SK-N-SH (cell line): ENCODE measurements around the gene DOCK4. TPM values are rescaled to one million over a fixed set of nuclear protein-coding genes. Genes with fewer than 3 reads are reported as not detected.

Experiments
- CTCF ChIA-PET: fragments of 300-600, 350-600 bp; formaldehyde crosslinking; extraction: SDS; loops from one replicate; lab custom pipeline; 2021; lab: Yijun Ruan, JAX
- POLR2A ChIA-PET: fragments of 350-600 bp; sonication (Branson Sonifier 250); formaldehyde crosslinking; extraction: SDS; loops from one replicate; lab custom pipeline; 2020; ENCODE audit warnings: antibody characterized with exemption, inconsistent platforms; lab: Yijun Ruan, JAX
- DNase-seq: peaks from one replicate; pipeline ENCODE4 v3.0.0; 2012
- H2AFZ ChIP-seq: fragments of 200-600 bp; sonication (generic); 2 replicates; pipeline ENCODE4 v1.8.1; 2016; ENCODE audit warnings: antibody characterized with exemption, mild to moderate bottlenecking, low read depth
- H3F3A ChIP-seq: fragments of 200-600 bp; sonication (generic); replicated peaks from 2 replicates; pipeline ENCODE3; 2016; ENCODE audit warnings: antibody characterized with exemption, mild to moderate bottlenecking; ENCODE audit not compliant: insufficient read depth
- H3K27ac ChIP-seq, 2 experiments: fragments of 200-500 bp in 1 of 2; fragments of 200-600 bp in 1 of 2; sonication (Bioruptor generic) in 1 of 2; sonication (generic), shearing (Covaris generic) in 1 of 2; 2 replicates each; pipeline versions ENCODE4 v1.5.1 to v1.6.1; 2014 to 2016; ENCODE audit warnings: low read depth in 2 of 2, inconsistent platforms in 1 of 2, low read length in 1 of 2, mild to moderate bottlenecking in 1 of 2, mixed read lengths in 1 of 2
- H3K27me3 ChIP-seq: fragments of 200-600 bp; sonication (generic), shearing (Covaris generic); 2 replicates; pipeline ENCODE4 v1.6.1; 2016; ENCODE audit warnings: mixed run types; ENCODE audit not compliant: insufficient read depth
- H3K36me3 ChIP-seq, 2 experiments: fragments of 200-500 bp in 1 of 2; fragments of 200-600 bp in 1 of 2; sonication (Bioruptor generic) in 1 of 2; sonication (generic) in 1 of 2; replicated peaks in 1 of 2; 2 replicates each; pipeline versions ENCODE3 to v1.5.1; 2014 to 2016; ENCODE audit warnings: low read length in 1 of 2, mild to moderate bottlenecking in 1 of 2; ENCODE audit not compliant: insufficient read depth in 2 of 2, control insufficient read depth in 1 of 2
- H3K4me1 ChIP-seq, 2 experiments: fragments of 200-500 bp in 1 of 2; fragments of 200-600 bp in 1 of 2; sonication (Bioruptor generic) in 1 of 2; sonication (generic), shearing (Covaris generic) in 1 of 2; 2 replicates each; pipeline versions ENCODE4 v1.5.1 to v1.6.1; 2014 to 2016; ENCODE audit warnings: low read depth in 1 of 2, low read length in 1 of 2, mixed run types in 1 of 2; ENCODE audit not compliant: insufficient read depth in 2 of 2, control insufficient read depth in 1 of 2
- H3K4me2 ChIP-seq: fragments of 200-600 bp; sonication (generic), shearing (Covaris generic); 2 replicates; pipeline ENCODE4 v1.6.1; 2017; ENCODE audit warnings: mixed run types
- H3K4me3 ChIP-seq, 2 experiments: fragments of 200-500 bp in 1 of 2; fragments of 200-600 bp in 1 of 2; sonication (Bioruptor generic) in 1 of 2; sonication (generic), shearing (Covaris generic) in 1 of 2; 2 replicates each; pipeline versions ENCODE4 v1.5.1 to v1.8.1; 2014 to 2016; ENCODE audit warnings: low read depth in 2 of 2, inconsistent platforms in 1 of 2, low read length in 1 of 2, mild to moderate bottlenecking in 1 of 2, mixed read lengths in 1 of 2, moderate library complexity in 1 of 2
- H3K79me2 ChIP-seq: fragments of 200-600 bp; sonication (generic); 2 replicates; pipeline ENCODE4 v1.8.1; 2017; ENCODE audit warnings: mild to moderate bottlenecking; ENCODE audit not compliant: insufficient read depth
- H3K9ac ChIP-seq: fragments of 200-600 bp; sonication (generic); 2 replicates; pipeline ENCODE4 v1.6.1; 2017; ENCODE audit warnings: mixed run types
- H3K9me2 ChIP-seq: fragments of 200-600 bp; sonication (generic); 2 replicates; pipeline ENCODE4 v1.6.1; 2017; ENCODE audit warnings: mixed run types
- H3K9me3 ChIP-seq: fragments of 200-600 bp; sonication (generic); 2 replicates; pipeline ENCODE4 v1.6.1; 2017; ENCODE audit warnings: mixed run types, mild to moderate bottlenecking, moderate library complexity
- H4K20me1 ChIP-seq: fragments of 200-600 bp; sonication (generic); 2 replicates; pipeline ENCODE4 v1.6.1; 2017; ENCODE audit warnings: mild to moderate bottlenecking, mixed run types; ENCODE audit not compliant: insufficient read depth
- CHD2 ChIP-seq: fragments of 150-350 bp; IDR thresholded peaks from 2 replicates; pipeline ENCODE4 v1.6.1; 2018; ENCODE audit warnings: low read length; ENCODE audit not compliant: partially characterized antibody
- CTCF ChIP-seq: fragments of 200-600 bp; sonication (generic); IDR thresholded peaks from 2 replicates; pipeline ENCODE4 v1.6.1; 2017; ENCODE audit warnings: antibody characterized with exemption, mild to moderate bottlenecking, moderate library complexity
- EP300 ChIP-seq, 2 experiments: IDR thresholded peaks; 2 replicates each; pipeline versions ENCODE4 v1.4.0 to v1.6.1; 2012; ENCODE audit warnings: borderline replicate concordance in 1 of 2, low read depth in 1 of 2, low read length in 1 of 2
- EZH2phosphoT487 ChIP-seq: fragments of 200-600 bp; sonication (generic); IDR thresholded peaks from 2 replicates; pipeline ENCODE4 v1.6.1; 2017; ENCODE audit warnings: low read depth, mixed run types, mild to moderate bottlenecking, antibody characterized with exemption, moderate library complexity, borderline replicate concordance
- FOXJ3 ChIP-seq: sonication (generic); formaldehyde crosslinking; IDR thresholded peaks from 2 replicates; pipeline ENCODE4 v1.5.1; 2020; ENCODE audit warnings: mild to moderate bottlenecking, missing genetic modification reagents
- FOXM1 ChIP-seq: IDR thresholded peaks from 2 replicates; pipeline ENCODE4 v1.4.0; 2012; ENCODE audit warnings: low read depth, mild to moderate bottlenecking
- GATA2 ChIP-seq: sonication (generic); formaldehyde crosslinking; IDR thresholded peaks from 2 replicates; pipeline ENCODE4 v1.5.0; 2020; ENCODE audit warnings: mild to moderate bottlenecking, missing genetic modification reagents
- IRF3 ChIP-seq: fragments of 150-350 bp; IDR thresholded peaks from 2 replicates; pipeline ENCODE4 v1.6.1; 2016; ENCODE audit warnings: mild to moderate bottlenecking, low read depth, low read length
- MAX ChIP-seq: IDR thresholded peaks from 2 replicates; pipeline ENCODE4 v1.4.0; 2012; ENCODE audit warnings: low read depth
- MEF2A ChIP-seq: IDR thresholded peaks from 2 replicates; pipeline ENCODE4 v1.4.0; 2012; ENCODE audit warnings: low read depth, borderline replicate concordance
- POLR2AphosphoS5 ChIP-seq: IDR thresholded peaks from 2 replicates; pipeline ENCODE4 v1.6.1; 2012; ENCODE audit warnings: low read depth, low read length
- RAD21 ChIP-seq: IDR thresholded peaks from 2 replicates; pipeline ENCODE4 v1.6.1; 2012; ENCODE audit warnings: mild to moderate bottlenecking, low read length
- RCOR1 ChIP-seq: fragments of 150-350 bp; IDR thresholded peaks from 2 replicates; pipeline ENCODE4 v1.6.1; 2017; ENCODE audit warnings: antibody characterized with exemption, low read length
- RXRA ChIP-seq: IDR thresholded peaks from 2 replicates; pipeline ENCODE4 v1.4.0; 2012; ENCODE audit warnings: low read depth, mild to moderate bottlenecking, borderline replicate concordance
- SMC3 ChIP-seq: IDR thresholded peaks from 2 replicates; pipeline ENCODE4 v1.6.1; 2012; ENCODE audit warnings: low read depth, low read length, improper control_type of control experiment
- TAF1 ChIP-seq: IDR thresholded peaks from 2 replicates; pipeline ENCODE4 v1.6.1; 2012; ENCODE audit warnings: low read depth, mild to moderate bottlenecking, low read length, moderate library complexity, borderline replicate concordance
- TCF12 ChIP-seq: IDR thresholded peaks from 2 replicates; pipeline ENCODE4 v1.4.0; 2012
- USF2 ChIP-seq: fragments of 150-350 bp; IDR thresholded peaks from 2 replicates; pipeline ENCODE4 v1.6.1; 2017; ENCODE audit warnings: antibody characterized with exemption, low read length, low read depth, borderline replicate concordance
- WGBS: methylation state at CpG from one replicate; pipeline ENCODE4 v1.1.6; 2017; ENCODE audit warnings: low lambda C conversion rate; 5-methylcytosine and 5-hydroxymethylcytosine counted together
- polyA plus RNA-seq, 3 experiments: library from polyadenylated mRNA; depleted of rRNA; stranded (reverse); fragments of >200 nt; gene quantifications; 2 replicates each; pipeline ENCODE4 v1.2.3, GENCODE V29; 2012
- TF ChIP-seq, protein P1 (sequence below): IDR thresholded peaks from 2 replicates; pipeline ENCODE4; 2012
- TF ChIP-seq, protein P2 (sequence below): IDR thresholded peaks from 2 replicates; pipeline ENCODE4 v1.4.0; 2012; ENCODE audit warnings: low read depth, borderline replicate concordance

The DOCK4 gene
- polyA plus RNA-seq, 1 of the 3 experiments (the other 2 are of a cell fraction): 8.5 TPM

- Histone ChIP-seq H3K9ac (no peak overlapping the region), H3K9me3 (no peaks in the 10 kb centered on the region)
- no peak for TF ChIP-seq MEF2A
- no peak for TF ChIP-seq EP300 (IDR thresholded peaks at IDR 0.05; ENCODE audit: borderline replicate concordance in 1 of 2, low read depth in 1 of 2, low read length in 1 of 2)
- no peak for TF ChIP-seq GATA2
- TF ChIP-seq, protein P1, sequence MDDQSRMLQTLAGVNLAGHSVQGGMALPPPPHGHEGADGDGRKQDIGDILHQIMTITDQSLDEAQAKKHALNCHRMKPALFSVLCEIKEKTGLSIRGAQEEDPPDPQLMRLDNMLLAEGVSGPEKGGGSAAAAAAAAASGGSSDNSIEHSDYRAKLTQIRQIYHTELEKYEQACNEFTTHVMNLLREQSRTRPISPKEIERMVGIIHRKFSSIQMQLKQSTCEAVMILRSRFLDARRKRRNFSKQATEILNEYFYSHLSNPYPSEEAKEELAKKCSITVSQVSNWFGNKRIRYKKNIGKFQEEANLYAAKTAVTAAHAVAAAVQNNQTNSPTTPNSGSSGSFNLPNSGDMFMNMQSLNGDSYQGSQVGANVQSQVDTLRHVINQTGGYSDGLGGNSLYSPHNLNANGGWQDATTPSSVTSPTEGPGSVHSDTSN: no peak
- no peak for TF ChIP-seq RCOR1
- no peak for TF ChIP-seq FOXJ3 (CRISPR knock-in tag)
- TF ChIP-seq TAF1: no peak
- TF ChIP-seq, all 33 proteins: peak for 0
- H3F3A ChIP-seq: no peaks in the 10 kb centered on the region
- H3K4me3 ChIP-seq: no peak overlapping the region
- no peaks in the 10 kb centered on the region for H3K4me1 ChIP-seq
- no peaks in the 10 kb centered on the region for H4K20me1 ChIP-seq
- POLR2A ChIA-PET: no interaction called here
- H3K9me2 ChIP-seq: 0 out of 2 replicates have a peak, but pooled peaks cover 3% of the 10 kb centered on the region
- H3K36me3 ChIP-seq: peaks cover 6 to 26% of the 10 kb centered on the region in 2 experiments
- 100% methylated on average over 1 of the region's 1 CpG for WGBS
- CTCF ChIA-PET: interaction anchor here (1.3 to 1.4 kb wide), 2 partner anchors 9 to 49 kb away, joined by 3 read pairs; no protein-coding TSS in a partner anchor
- no peak overlapping the region for H2AFZ ChIP-seq
- H3K79me2 ChIP-seq: no peaks in the 10 kb centered on the region
- H3K4me2 ChIP-seq: no peak overlapping the region
- no peak for DNase-seq
- H3K27ac ChIP-seq: no peak overlapping the region
- H3K27me3 ChIP-seq: no peaks in the 10 kb centered on the region
Measured at GRCh38 chr7:111815354-111815753, 390.8 kb downstream of the DOCK4 start.

DNA sequence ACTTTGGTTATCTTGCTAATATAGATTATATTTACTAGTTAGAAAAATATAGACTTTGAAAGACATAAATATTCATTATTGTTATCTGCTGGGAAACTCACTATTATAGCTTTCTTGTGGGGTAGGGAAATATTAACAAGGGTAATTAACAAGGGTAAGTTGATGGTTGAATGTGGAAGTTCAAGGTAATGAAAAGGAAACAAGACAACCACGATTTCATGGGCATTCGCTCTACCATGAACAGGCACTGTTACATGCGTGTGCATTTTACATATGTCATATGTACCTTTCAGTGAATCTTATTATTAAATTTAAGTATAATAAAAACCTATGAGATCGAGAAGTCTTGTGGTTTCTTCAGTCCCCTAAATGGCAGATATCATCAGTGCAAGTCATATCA lies 392.9 kb downstream of the DOCK4 start:
- no peak overlapping the region for H3K9ac ChIP-seq
- H4K20me1 ChIP-seq: no peaks in the 10 kb centered on the region
- ChIA-PET POLR2A (no interaction called here), CTCF (interaction anchor here (0.9 to 1.9 kb wide), 5 partner anchors 22 to 72 kb away, joined by 3 to 7 read pairs (median 5); no protein-coding TSS in a partner anchor)
- WGBS: 82% methylated on average over 4 of the region's 4 CpGs
- no peaks in the 10 kb centered on the region for H3K9me3 ChIP-seq
- H3K79me2 ChIP-seq: no peaks in the 10 kb centered on the region
- H2AFZ ChIP-seq: no peak overlapping the region
- H3K4me1 ChIP-seq: no peaks in the 10 kb centered on the region
- no peak overlapping the region for H3K27ac ChIP-seq
- peaks cover 18 to 19% of the 10 kb centered on the region in 2 experiments for H3K36me3 ChIP-seq
- no peaks in the 10 kb centered on the region for H3F3A ChIP-seq
- TF ChIP-seq TAF1 (no peak), POLR2AphosphoS5 (no peak), EZH2phosphoT487 (no peak), RXRA (no peak), USF2 (no peak), CTCF (no peak), RAD21 (no peak), IRF3 (no peak), CHD2 (no peak), MEF2A (no peak), EP300 (IDR thresholded peaks at IDR 0.05; ENCODE audit: borderline replicate concordance in 1 of 2, low read depth in 1 of 2, low read length in 1 of 2) (no peak), TCF12 (no peak), MAX (no peak), FOXM1 (no peak), FOXJ3 (CRISPR knock-in tag) (no peak), SMC3 (no peak)
- TF ChIP-seq, protein P2, sequence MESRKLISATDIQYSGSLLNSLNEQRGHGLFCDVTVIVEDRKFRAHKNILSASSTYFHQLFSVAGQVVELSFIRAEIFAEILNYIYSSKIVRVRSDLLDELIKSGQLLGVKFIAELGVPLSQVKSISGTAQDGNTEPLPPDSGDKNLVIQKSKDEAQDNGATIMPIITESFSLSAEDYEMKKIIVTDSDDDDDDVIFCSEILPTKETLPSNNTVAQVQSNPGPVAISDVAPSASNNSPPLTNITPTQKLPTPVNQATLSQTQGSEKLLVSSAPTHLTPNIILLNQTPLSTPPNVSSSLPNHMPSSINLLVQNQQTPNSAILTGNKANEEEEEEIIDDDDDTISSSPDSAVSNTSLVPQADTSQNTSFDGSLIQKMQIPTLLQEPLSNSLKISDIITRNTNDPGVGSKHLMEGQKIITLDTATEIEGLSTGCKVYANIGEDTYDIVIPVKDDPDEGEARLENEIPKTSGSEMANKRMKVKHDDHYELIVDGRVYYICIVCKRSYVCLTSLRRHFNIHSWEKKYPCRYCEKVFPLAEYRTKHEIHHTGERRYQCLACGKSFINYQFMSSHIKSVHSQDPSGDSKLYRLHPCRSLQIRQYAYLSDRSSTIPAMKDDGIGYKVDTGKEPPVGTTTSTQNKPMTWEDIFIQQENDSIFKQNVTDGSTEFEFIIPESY: no peak
- H3K9me2 ChIP-seq: peaks cover 3% of the 10 kb centered on the region; the same call in 1 of the 2 replicates
- DNase-seq: no peak
- no peaks in the 10 kb centered on the region for H3K27me3 ChIP-seq
- no peak overlapping the region for H3K4me3 ChIP-seq
- H3K4me2 ChIP-seq: no peak overlapping the region
